Stomach (tissue), 4 donors: ENCODE results near the gene TRIM56.

ENCODE experiments used
- CTCF ChIP-seq, 7 experiments: fragments of 450-650 bp in 4 of 7; fragments of 200-600 bp in 3 of 7; sonication (generic) in 3 of 7; IDR thresholded peaks; one replicate each; pipeline ENCODE4 v1.5.1; 2016 to 2019; ENCODE audit warnings: antibody characterized with exemption in 7 of 7, control low read depth in 2 of 7, mild to moderate bottlenecking in 1 of 7
- EP300 ChIP-seq: sonication (generic); formaldehyde crosslinking; IDR thresholded peaks from one replicate; pipeline ENCODE4 v1.6.1; 2017; ENCODE audit warnings: antibody characterized with exemption
- POLR2A ChIP-seq, 4 donors: fragments of 450-650 bp; IDR thresholded peaks; one replicate each; pipeline ENCODE4 v1.6.1; 2016; ENCODE audit warnings: antibody characterized with exemption in 4 of 4, control low read depth in 2 of 4, mild to moderate bottlenecking in 1 of 4, moderate library complexity in 1 of 4

- no peak for TF ChIP-seq POLR2A (IDR thresholded peaks at IDR 0.05)
- no peak for TF ChIP-seq CTCF (IDR thresholded peaks at IDR 0.05)
- TF ChIP-seq EP300, result no peak
These were observed 29.9 kb downstream of the TRIM56 start for GRCh38 chr7:101115215-101115614.
